HepG2 (cell line): ENCODE results near the gene NCOA1. TPM values are rescaled to one million over a fixed set of nuclear protein-coding genes. Genes with fewer than 3 reads are reported as not detected.

Experiments used
- AHR ChIP-seq: IDR thresholded peaks from 2 replicates; pipeline ENCODE4 v1.6.1; 2018; ENCODE audit warnings: missing genetic modification reagents, missing compliant biosample characterization
- ARNT2 ChIP-seq: sonication (generic); formaldehyde crosslinking; IDR thresholded peaks from 2 replicates; pipeline ENCODE4 v1.8.0; 2022; ENCODE audit warnings: mild to moderate bottlenecking, low read depth, missing genetic modification reagents, moderate library complexity
- CREB1 ChIP-seq, 2 experiments: fragments of 450-650 bp in 1 of 2; IDR thresholded peaks; 2 replicates each; pipeline ENCODE4 v1.6.1; 2016 to 2017; ENCODE audit warnings: control low read depth in 1 of 2, mild to moderate bottlenecking in 1 of 2, missing compliant biosample characterization in 1 of 2, missing genetic modification characterization in 1 of 2
- ELF3 ChIP-seq: IDR thresholded peaks from 2 replicates; pipeline ENCODE4 v1.6.1; 2016; ENCODE audit warnings: missing genetic modification reagents, missing compliant biosample characterization
- KAT7 ChIP-seq: IDR thresholded peaks from 2 replicates; pipeline ENCODE4 v1.6.1; 2018; ENCODE audit warnings: borderline replicate concordance, missing compliant biosample characterization
- KDM2A ChIP-seq: sonication (generic); formaldehyde crosslinking; IDR thresholded peaks from 2 replicates; pipeline ENCODE4 v1.4.0; 2020; ENCODE audit warnings: low read depth, missing genetic modification reagents, borderline replicate concordance
- KLF12 ChIP-seq: sonication (generic); formaldehyde crosslinking; IDR thresholded peaks from 2 replicates; pipeline ENCODE4 v1.4.0; 2020; ENCODE audit warnings: missing genetic modification reagents, borderline replicate concordance
- KMT2B ChIP-seq: IDR thresholded peaks from 2 replicates; pipeline ENCODE4 v1.6.1; 2016; ENCODE audit warnings: missing genetic modification reagents, missing compliant biosample characterization
- MAFG ChIP-seq: sonication (generic); formaldehyde crosslinking; IDR thresholded peaks from 2 replicates; pipeline ENCODE4 v1.5.1; 2020; ENCODE audit warnings: mild to moderate bottlenecking, missing genetic modification reagents
- NCOA5 ChIP-seq: sonication (generic); formaldehyde crosslinking; IDR thresholded peaks from 2 replicates; pipeline ENCODE4 v1.4.0; 2020; ENCODE audit warnings: missing genetic modification reagents
- NCOR1 ChIP-seq: fragments of 200-600 bp; sonication (generic); IDR thresholded peaks from 2 replicates; pipeline ENCODE4 v1.7.0; 2017; ENCODE audit warnings: antibody characterized with exemption, low read length, borderline replicate concordance
- RBM39 ChIP-seq: fragments of 200-400 bp; formaldehyde crosslinking; IDR thresholded peaks from one replicate; pipeline ENCODE4 v1.6.1; 2018; ENCODE audit warnings: antibody characterized with exemption, mild to moderate bottlenecking, low read depth, low read length; ENCODE audit not compliant: poor library complexity, severe bottlenecking
- SKI ChIP-seq: fragments of 450-650 bp; IDR thresholded peaks from one replicate; pipeline ENCODE4 v1.6.1; 2018; ENCODE audit warnings: mild to moderate bottlenecking; ENCODE audit not compliant: partially characterized antibody
- SPEN ChIP-seq: sonication (generic); formaldehyde crosslinking; IDR thresholded peaks from 2 replicates; pipeline ENCODE4 v1.5.1; 2020; ENCODE audit warnings: low read depth, mild to moderate bottlenecking, missing genetic modification reagents
- SRSF1 ChIP-seq: fragments of 200-400 bp; formaldehyde crosslinking; optimal IDR thresholded peaks from 2 replicates; pipeline ENCODE3; 2017; ENCODE audit warnings: mild to moderate bottlenecking, low read depth, low read length, moderate library complexity
- TAF1 ChIP-seq: sonication (generic); formaldehyde crosslinking; IDR thresholded peaks from 2 replicates; pipeline ENCODE4 v1.4.0; 2020; ENCODE audit warnings: missing genetic modification reagents
- ZNF138 ChIP-seq: sonication (generic); formaldehyde crosslinking; IDR thresholded peaks from 2 replicates; pipeline ENCODE4 v1.5.0; 2020; ENCODE audit warnings: mild to moderate bottlenecking, low read depth, missing genetic modification reagents
- ZNF263 ChIP-seq: sonication (generic); formaldehyde crosslinking; IDR thresholded peaks from 2 replicates; pipeline ENCODE4 v1.4.0; 2020; ENCODE audit warnings: missing genetic modification reagents
- ZNF543 ChIP-seq: sonication (generic); formaldehyde crosslinking; IDR thresholded peaks from 2 replicates; pipeline ENCODE4 v1.4.0; 2020; ENCODE audit warnings: mild to moderate bottlenecking, missing genetic modification reagents
- ZNF563 ChIP-seq: sonication (generic); formaldehyde crosslinking; IDR thresholded peaks from 2 replicates; pipeline ENCODE4 v1.8.0; 2022; ENCODE audit warnings: mild to moderate bottlenecking, moderate library complexity, missing genetic modification reagents
- ZNF570 ChIP-seq: sonication (generic); formaldehyde crosslinking; IDR thresholded peaks from 2 replicates; pipeline ENCODE4 v1.4.0; 2020; ENCODE audit warnings: mild to moderate bottlenecking, missing genetic modification reagents, borderline replicate concordance
- ZNF724P ChIP-seq: sonication (generic); formaldehyde crosslinking; IDR thresholded peaks from 2 replicates; pipeline ENCODE4 v1.8.0; 2022; ENCODE audit warnings: missing genetic modification reagents, borderline replicate concordance
- ZNF891 ChIP-seq: sonication (generic); formaldehyde crosslinking; IDR thresholded peaks from 2 replicates; pipeline ENCODE4 v1.5.0; 2020; ENCODE audit warnings: mild to moderate bottlenecking, missing genetic modification reagents
- polyA plus RNA-seq, 8 experiments: library from polyadenylated mRNA; depleted of rRNA in 3 of 8; stranded (reverse) in 7 of 8; unstranded in 1 of 8; fragments of >200 nt; fragmentation: Illumina TruSeq in 4 of 8; extraction: Trizol in 4 of 8; gene quantifications; 2 replicates each; pipeline versions ENCODE4 v1.2.1 to v1.2.3, GENCODE V29; 2011 to 2016; ENCODE audit warnings: low read depth in 4 of 8, missing spikeins in 1 of 8, mixed read lengths in 1 of 8; ENCODE audit not compliant: insufficient read depth in 1 of 8
- total RNA-seq, 5 experiments: library from RNA; depleted of rRNA; stranded (reverse); fragments of >200 nt; fragmentation: Illumina TruSeq; extraction: Trizol; gene quantifications; 2 replicates each; pipeline ENCODE4 v1.2.3, GENCODE V29; 2016; ENCODE audit warnings: low read depth in 1 of 5
- TF ChIP-seq, protein P1 (sequence below): IDR thresholded peaks from 2 replicates; pipeline ENCODE4 v1.6.1; 2016; ENCODE audit warnings: missing genetic modification reagents, missing compliant biosample characterization
- TF ChIP-seq, protein P2 (sequence below): IDR thresholded peaks from 2 replicates; pipeline ENCODE4 v1.6.1; 2016
- TF ChIP-seq, protein P3 (sequence below): IDR thresholded peaks from 2 replicates; pipeline ENCODE4 v1.6.1; 2016; ENCODE audit warnings: mild to moderate bottlenecking, missing biosample characterization, missing genetic modification reagents
- TF ChIP-seq, protein P4 (sequence below): sonication (generic); formaldehyde crosslinking; IDR thresholded peaks from 2 replicates; pipeline ENCODE4 v1.4.0; 2020; ENCODE audit warnings: low read depth, mild to moderate bottlenecking, missing genetic modification reagents

The NCOA1 gene
- total and polyA plus RNA-seq, 2 of the 13 experiments (the other 11 are each of a cell fraction or from before 2014, with no cell fraction given): 10.0 to 10.4 TPM

DNA sequence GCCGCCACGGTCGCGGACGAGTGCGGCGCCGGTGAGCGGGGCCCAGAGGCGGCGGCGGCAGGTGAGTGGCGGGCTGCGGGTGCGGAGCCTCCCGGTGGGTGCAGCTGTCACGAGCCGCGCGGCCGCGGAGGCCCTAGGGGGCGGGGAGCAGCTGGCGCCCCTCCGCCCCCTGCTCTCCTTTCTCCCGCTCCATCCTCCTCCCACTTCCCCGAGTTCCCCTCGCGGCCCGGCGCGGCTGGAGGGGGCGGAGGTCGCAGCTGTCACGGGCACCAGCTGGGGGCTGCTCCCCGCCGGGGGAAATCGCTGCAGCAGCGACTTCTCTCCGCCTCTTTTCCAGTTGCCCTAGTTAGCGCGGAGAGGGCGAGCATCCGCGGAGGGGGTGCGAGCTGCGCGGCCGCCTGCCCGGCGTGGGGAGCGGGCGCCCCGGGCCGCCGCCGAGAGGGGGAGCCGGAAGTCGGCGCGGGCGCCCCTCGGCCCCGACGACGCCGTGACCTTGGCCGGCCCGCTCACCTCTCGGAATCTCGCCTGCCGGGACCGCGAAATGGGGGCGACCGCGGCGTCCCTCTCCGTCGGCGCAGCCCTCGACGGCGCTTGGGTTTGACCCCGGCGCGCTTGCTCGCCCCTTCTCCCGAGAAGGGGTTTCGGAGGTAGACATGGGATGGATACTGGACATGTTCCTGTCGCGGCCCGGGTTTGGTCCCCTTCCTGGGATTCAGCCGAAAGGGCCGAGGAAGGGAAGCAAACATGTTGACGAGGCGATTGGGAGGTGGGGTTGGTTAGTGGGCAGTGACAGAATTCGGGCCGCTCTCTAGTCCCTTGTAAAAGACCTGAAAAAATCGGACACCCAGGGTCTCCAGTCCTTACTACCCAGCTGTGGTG lies 727 bp downstream of the NCOA1 start (continued):
- TF ChIP-seq, protein P1, sequence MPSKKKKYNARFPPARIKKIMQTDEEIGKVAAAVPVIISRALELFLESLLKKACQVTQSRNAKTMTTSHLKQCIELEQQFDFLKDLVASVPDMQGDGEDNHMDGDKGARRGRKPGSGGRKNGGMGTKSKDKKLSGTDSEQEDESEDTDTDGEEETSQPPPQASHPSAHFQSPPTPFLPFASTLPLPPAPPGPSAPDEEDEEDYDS (CRISPR knock-in tag): no peak
- TF ChIP-seq NCOR1 (no peak), ZNF543 (CRISPR knock-in tag) (peak; percentile 25; the same call in 1 of the 2 replicates), SKI (peak; percentile 17), NCOA5 (CRISPR knock-in tag) (no peak), SRSF1 (peak; percentile 10), ZNF570 (CRISPR knock-in tag) (no peak), ELF3 (CRISPR knock-in tag) (no peak), CREB1 (IDR thresholded peaks at IDR 0.05) (no peak), CREB1 (CRISPR knock-in tag; IDR thresholded peaks at IDR 0.05) (no peak), KAT7 (peak; percentile 0; the same call in 1 of the 2 replicates), ARNT2 (peak; percentile 58; the same call in 1 of the 2 replicates), AHR (CRISPR knock-in tag) (no peak), ZNF724P (no peak), ZNF263 (CRISPR knock-in tag) (peak; percentile 46; the same call in 1 of the 2 replicates), MAFG (no peak), SPEN (CRISPR knock-in tag) (peak; percentile 49; the same call in 1 of the 2 replicates), ZNF563 (CRISPR knock-in tag) (peak; percentile 64), KLF12 (CRISPR knock-in tag) (no peak), KDM2A (CRISPR knock-in tag) (peak; percentile 72; the same call in 1 of the 2 replicates), KMT2B (CRISPR knock-in tag) (peak; percentile 78), ZNF891 (peak; percentile 35; the same call in 1 of the 2 replicates), ZNF138 (CRISPR knock-in tag) (no peak), TAF1 (CRISPR knock-in tag) (0 out of 2 replicates have a peak, but pooled peaks have one; percentile 19), RBM39 (no peak)
- TF ChIP-seq, protein P2, sequence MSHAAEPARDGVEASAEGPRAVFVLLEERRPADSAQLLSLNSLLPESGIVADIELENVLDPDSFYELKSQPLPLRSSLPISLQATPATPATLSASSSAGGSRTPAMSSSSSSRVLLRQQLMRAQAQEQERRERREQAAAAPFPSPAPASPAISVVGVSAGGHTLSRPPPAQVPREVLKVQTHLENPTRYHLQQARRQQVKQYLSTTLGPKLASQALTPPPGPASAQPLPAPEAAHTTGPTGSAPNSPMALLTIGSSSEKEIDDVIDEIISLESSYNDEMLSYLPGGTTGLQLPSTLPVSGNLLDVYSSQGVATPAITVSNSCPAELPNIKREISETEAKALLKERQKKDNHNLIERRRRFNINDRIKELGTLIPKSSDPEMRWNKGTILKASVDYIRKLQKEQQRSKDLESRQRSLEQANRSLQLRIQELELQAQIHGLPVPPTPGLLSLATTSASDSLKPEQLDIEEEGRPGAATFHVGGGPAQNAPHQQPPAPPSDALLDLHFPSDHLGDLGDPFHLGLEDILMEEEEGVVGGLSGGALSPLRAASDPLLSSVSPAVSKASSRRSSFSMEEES: no peak
- TF ChIP-seq, protein P3, sequence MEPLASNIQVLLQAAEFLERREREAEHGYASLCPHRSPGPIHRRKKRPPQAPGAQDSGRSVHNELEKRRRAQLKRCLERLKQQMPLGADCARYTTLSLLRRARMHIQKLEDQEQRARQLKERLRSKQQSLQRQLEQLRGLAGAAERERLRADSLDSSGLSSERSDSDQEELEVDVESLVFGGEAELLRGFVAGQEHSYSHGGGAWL (CRISPR knock-in tag): peak; percentile 64; the same call in 1 of the 2 replicates
- TF ChIP-seq, protein P4, sequence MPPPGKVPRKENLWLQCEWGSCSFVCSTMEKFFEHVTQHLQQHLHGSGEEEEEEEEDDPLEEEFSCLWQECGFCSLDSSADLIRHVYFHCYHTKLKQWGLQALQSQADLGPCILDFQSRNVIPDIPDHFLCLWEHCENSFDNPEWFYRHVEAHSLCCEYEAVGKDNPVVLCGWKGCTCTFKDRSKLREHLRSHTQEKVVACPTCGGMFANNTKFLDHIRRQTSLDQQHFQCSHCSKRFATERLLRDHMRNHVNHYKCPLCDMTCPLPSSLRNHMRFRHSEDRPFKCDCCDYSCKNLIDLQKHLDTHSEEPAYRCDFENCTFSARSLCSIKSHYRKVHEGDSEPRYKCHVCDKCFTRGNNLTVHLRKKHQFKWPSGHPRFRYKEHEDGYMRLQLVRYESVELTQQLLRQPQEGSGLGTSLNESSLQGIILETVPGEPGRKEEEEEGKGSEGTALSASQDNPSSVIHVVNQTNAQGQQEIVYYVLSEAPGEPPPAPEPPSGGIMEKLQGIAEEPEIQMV: no peak
